Measurements from ENCODE around the gene PLCH1. TPM values are rescaled to one million over a fixed set of nuclear protein-coding genes. Genes with fewer than 3 reads are reported as not detected.

PLCH1 gene
- total RNA-seq, 2 experiments from 2014 or later: 0.06 TPM; not detected in 1

DNA sequence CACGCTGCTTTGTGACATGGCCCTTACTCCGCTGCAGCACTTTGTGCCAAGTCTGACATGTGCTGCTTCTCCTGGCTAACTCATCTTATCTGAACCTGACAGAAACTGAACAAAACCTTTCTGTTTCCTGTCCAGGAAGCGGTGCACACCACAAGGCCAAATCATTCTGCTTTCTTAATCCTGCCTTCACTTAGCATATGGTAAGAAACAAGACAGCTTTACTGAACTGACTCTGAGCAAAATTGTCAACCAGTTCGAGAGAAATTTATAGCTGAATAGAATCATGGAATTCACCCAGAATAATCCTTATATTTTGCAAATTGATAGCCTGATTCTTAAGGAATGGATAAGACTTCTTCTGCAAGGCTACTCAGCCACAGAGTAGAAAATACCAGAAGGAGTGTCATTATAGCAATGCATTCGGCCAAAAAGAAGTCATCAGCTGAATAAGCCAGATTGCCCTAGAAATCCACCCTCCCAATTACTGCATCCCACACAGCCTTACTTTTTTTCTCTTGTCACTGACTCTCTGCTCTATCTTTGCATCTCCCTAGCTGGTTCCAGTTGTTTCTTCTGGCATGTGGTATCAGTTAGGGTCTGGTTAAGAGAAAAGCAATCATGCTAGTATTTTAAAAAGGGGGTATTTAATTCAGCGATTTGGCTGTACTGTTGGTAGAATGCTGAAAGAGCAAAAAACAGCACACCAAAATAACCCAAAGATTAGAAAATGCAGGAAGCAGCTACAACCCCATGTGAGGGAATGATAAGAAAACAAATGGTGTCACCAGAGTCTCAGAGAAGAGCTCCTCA is 409.8 kb downstream of the PLCH1 start:
- Histone ChIP-seq H3K9me2 (ENCODE audit: insufficient read depth, low read length) (no peaks in the 10 kb centered on the region), H3K4me1 (ENCODE audit: insufficient read depth, low read length, poor library complexity, severe bottlenecking) (no peaks in the 10 kb centered on the region), H3K9me3 (ENCODE audit: low read length) (no peaks in the 10 kb centered on the region), H3K27ac (ENCODE audit: low read depth, low read length, poor library complexity, severe bottlenecking) (no peak overlapping the region), H3K79me2 (ENCODE audit: insufficient read depth, low read depth, low read length) (no peaks in the 10 kb centered on the region), H3K4me3 (ENCODE audit: low read depth, low read length, poor library complexity, severe bottlenecking) (no peak overlapping the region), H2AFZ (ENCODE audit: low read length) (0 out of 2 replicates have a peak overlapping the region, but pooled peaks have one; percentile 3), H3K36me3 (ENCODE audit: insufficient read depth, low read length) (no peaks in the 10 kb centered on the region), H4K20me1 (ENCODE audit: insufficient read depth, low read length) (no peaks in the 10 kb centered on the region), H3K4me2 (ENCODE audit: low read length) (no peak overlapping the region)
- BruUV-seq (replicated peaks): no TSS peak
- no peak for TF ChIP-seq CTCF (conservative IDR thresholded peaks at IDR 0.05; ENCODE audit: low read length)
- TF ChIP-seq EZH2phosphoT487 (IDR thresholded peaks at IDR 0.05; ENCODE audit: borderline replicate concordance, low read depth, low read length): no peak
- ChIA-PET POLR2A (interaction anchor here (0.7 kb wide), 1 partner anchor 602 kb away, joined by 3 read pairs; no protein-coding TSS in a partner anchor), CTCF (ENCODE audit: unreplicated experiment) (no interaction called here)
- intact Hi-C loops (cut with micrococcal nuclease; ENCODE audit: unreplicated experiment): no loop called here
- DNase-seq (ENCODE audit: low spot score): peak; percentile 26

- CTCF ChIA-PET (ENCODE audit: unreplicated experiment): no interaction called here
- H3K4me2 ChIP-seq (ENCODE audit: low read length): no peak overlapping the region
- H2AFZ ChIP-seq (ENCODE audit: low read length): 0 out of 2 replicates have a peak overlapping the region, but pooled peaks have one; percentile 3
Observed at GRCh38 chr3:155334215-155334913, 410.5 kb downstream of the PLCH1 start.

More at GRCh38 chr3:155334215-155334913, 410.5 kb downstream of the PLCH1 start:
- POLR2A ChIA-PET: no interaction called here
- no peaks in the 10 kb centered on the region for H3K9me3 ChIP-seq (ENCODE audit: low read length)
- H3K4me3 ChIP-seq (ENCODE audit: low read depth, low read length, poor library complexity, severe bottlenecking): no peak overlapping the region
- no peaks in the 10 kb centered on the region for H3K4me1 ChIP-seq (ENCODE audit: insufficient read depth, low read length, poor library complexity, severe bottlenecking)
- H4K20me1 ChIP-seq (ENCODE audit: insufficient read depth, low read length): no peaks in the 10 kb centered on the region
- BruUV-seq (replicated peaks): no TSS peak
- no peak for DNase-seq (ENCODE audit: low spot score)
- no peak overlapping the region for H3K27ac ChIP-seq (ENCODE audit: low read depth, low read length, poor library complexity, severe bottlenecking)
- TF ChIP-seq CTCF (conservative IDR thresholded peaks at IDR 0.05; ENCODE audit: low read length) (no peak), EZH2phosphoT487 (IDR thresholded peaks at IDR 0.05; ENCODE audit: borderline replicate concordance, low read depth, low read length) (no peak)
- no peaks in the 10 kb centered on the region for H3K9me2 ChIP-seq (ENCODE audit: insufficient read depth, low read length)
- no peaks in the 10 kb centered on the region for H3K36me3 ChIP-seq (ENCODE audit: insufficient read depth, low read length)
- intact Hi-C loops (cut with micrococcal nuclease; ENCODE audit: unreplicated experiment): no loop called here
- no peaks in the 10 kb centered on the region for H3K79me2 ChIP-seq (ENCODE audit: insufficient read depth, low read depth, low read length)

Data from OCI-LY7 (cell line).